IPS-15b (cell line): ENCODE data around the gene GLB1L.
A peak's percentile ranks its signal among the peaks of the same experiment; 100 is the strongest.

ENCODE experiments used
- H3K27me3 ChIP-seq: one replicate; pipeline ENCODE4 v1.6.1; 2013; ENCODE audit warnings: low read length; ENCODE audit not compliant: control insufficient read depth, insufficient read depth
- H3K36me3 ChIP-seq: one replicate; pipeline ENCODE4 v1.6.1; 2013; ENCODE audit warnings: low read length; ENCODE audit not compliant: control insufficient read depth, insufficient read depth
- H3K4me1 ChIP-seq: one replicate; pipeline ENCODE4 v1.6.1; 2013; ENCODE audit warnings: mild to moderate bottlenecking, low read length; ENCODE audit not compliant: control insufficient read depth, insufficient read depth
- H3K4me3 ChIP-seq: one replicate; pipeline ENCODE4 v1.5.1; 2013; ENCODE audit warnings: low read depth, low read length
- H3K9ac ChIP-seq: one replicate; pipeline ENCODE4 v1.6.1; 2013; ENCODE audit warnings: low read depth, mild to moderate bottlenecking, low read length
- H3K9me3 ChIP-seq: one replicate; pipeline ENCODE4 v1.6.1; 2013; ENCODE audit warnings: mild to moderate bottlenecking, low read length; ENCODE audit not compliant: control insufficient read depth, insufficient read depth

The GLB1L gene

DNA sequence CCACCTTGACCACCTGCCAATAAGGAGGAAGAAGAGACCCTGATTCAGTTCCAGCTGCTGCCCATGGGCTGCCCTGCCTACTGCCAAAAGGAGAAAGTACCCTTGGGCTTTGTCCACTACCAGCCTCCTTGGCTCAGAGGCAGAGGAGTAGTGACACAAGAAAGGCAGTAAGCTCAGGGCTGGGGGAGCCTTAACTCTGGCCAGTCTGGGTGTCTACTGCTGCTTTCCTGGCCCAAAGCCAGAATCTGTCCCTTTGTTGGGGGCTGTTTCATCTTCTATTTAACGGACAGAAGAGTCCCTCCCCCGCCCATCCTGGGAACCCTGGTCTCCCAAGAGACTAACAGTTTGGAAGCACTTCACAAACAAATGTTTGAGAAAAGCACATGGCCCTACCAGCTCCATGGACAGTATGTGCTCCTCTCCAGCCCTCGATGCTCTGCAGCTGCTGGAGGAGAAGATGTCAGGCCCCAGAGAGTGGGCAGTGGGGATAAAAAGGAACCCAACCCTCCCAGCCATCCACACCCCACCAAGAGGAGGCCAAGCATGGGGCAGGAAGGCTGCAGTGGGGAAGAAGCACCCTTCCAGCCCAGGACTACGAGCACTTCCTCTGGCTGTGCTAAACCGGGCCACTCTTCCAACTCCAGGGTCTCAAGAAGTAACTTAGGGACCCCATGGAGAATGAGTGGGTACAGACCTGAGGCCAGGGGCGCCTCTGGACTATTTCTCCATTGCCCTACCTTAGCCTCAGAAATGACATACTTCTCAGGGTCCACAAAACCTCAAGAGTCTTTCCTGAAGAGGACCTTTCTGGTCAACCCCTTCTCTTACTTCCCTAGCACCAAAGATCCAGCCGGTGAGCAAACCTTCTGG lies 17.0 kb downstream of the GLB1L start:
- Histone ChIP-seq H3K4me1 (no peaks in the 10 kb centered on the region), H3K9ac (peak overlapping the region; percentile 76), H3K9me3 (no peaks in the 10 kb centered on the region), H3K27me3 (no peaks in the 10 kb centered on the region), H3K4me3 (peak overlapping the region; percentile 98), H3K36me3 (peaks cover 36% of the 10 kb centered on the region)

DNA sequence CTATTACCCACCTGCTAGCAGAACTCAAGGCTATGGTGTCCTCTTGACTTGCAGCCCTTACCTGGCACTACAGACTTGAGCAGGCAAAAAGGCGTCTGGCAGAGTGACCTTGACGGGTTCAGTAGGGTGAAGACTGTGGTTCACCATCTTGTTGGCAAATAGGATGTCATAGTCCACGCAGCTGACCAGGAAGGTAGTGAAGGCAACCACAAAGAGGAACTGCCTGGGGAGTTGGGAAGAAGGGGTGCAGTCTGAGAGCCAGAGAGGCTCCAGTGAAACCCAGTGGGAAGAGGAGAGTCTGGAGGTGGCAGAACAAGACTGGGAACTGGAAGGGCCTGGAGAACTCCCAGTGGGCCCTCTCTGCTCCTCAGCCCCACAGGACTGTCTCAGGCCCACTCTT lies 19.9 kb downstream of the GLB1L start:
- Histone ChIP-seq H3K4me3 (no peak overlapping the region), H3K9ac (no peak overlapping the region), H3K9me3 (no peaks in the 10 kb centered on the region), H3K4me1 (no peaks in the 10 kb centered on the region), H3K27me3 (no peaks in the 10 kb centered on the region), H3K36me3 (peaks cover 28% of the 10 kb centered on the region)

DNA sequence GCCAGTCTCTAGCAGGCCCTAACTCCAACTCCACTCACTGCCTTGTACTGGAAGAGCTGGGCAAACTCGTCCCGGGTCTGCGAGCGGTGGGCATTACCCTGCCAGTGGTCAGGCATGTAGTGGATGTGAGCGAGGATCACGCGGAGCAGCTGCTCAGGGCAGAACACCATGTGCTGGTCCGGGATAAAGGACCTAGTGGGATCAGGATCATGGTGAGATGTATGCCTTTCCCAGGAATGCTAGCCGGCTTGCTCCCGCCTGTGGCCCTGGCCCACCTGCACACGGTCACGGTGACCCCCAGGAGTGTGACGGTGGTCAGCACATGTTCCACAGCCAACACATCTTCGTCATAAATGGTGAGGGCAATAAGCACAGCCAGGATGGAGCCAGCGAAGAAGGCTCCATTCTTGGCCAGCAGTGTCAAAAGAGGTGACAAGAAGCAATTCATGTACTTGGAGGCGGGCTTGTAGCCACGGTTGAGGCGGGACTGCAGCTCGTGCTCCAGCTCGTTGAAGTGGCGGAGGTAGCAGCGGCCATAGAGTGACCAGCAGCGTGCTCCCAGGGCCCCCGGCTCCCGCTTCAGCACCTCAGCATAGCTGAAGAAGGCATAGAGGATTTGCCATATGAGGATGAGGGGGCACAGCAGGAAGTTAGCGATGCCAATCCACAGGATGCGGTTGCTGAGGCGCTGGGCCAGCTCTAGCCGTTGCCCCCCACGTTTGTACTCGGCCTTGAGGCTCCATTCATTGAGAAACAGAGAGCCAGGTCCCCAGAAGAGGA lies 21.2 kb downstream of the GLB1L start:
- no peak overlapping the region for H3K9ac ChIP-seq
- no peaks in the 10 kb centered on the region for H3K9me3 ChIP-seq
- H3K36me3 ChIP-seq = peaks cover 29% of the 10 kb centered on the region
- no peaks in the 10 kb centered on the region for H3K27me3 ChIP-seq
- peaks cover 3% of the 10 kb centered on the region for H3K4me1 ChIP-seq
- H3K4me3 ChIP-seq = no peak overlapping the region

DNA sequence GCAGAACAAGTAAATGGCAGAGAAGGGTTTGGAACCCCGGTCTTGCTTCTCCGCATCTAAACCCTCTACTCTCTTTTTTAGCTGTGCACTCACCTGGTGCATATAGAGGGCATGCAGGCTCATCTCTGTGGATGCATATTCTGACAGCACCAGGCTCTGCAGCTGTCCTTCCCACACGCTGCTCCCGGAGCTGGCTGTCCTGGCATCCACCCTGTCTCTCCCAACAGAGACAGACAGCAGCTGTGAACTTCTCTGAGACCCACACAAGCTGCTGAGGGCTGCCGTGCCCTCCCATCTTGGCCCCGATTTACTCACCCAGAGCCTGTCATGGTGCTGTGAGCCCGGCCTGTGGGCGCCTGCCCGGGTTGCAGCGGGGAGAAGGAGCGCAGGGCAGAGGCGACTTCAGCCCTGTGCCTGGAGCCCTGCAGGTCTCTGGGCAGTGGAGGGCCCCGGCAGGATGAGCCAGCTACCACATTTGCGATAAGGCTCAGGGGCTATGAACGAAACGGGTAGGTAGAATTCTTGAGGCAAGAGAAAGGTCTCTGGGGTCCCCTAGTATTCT lies 23.2 kb downstream of the GLB1L start:
- Histone ChIP-seq H3K9ac (no peak overlapping the region), H3K9me3 (no peaks in the 10 kb centered on the region), H3K4me1 (peaks cover 3% of the 10 kb centered on the region), H3K36me3 (peaks cover 29% of the 10 kb centered on the region), H3K4me3 (no peak overlapping the region), H3K27me3 (no peaks in the 10 kb centered on the region)

DNA sequence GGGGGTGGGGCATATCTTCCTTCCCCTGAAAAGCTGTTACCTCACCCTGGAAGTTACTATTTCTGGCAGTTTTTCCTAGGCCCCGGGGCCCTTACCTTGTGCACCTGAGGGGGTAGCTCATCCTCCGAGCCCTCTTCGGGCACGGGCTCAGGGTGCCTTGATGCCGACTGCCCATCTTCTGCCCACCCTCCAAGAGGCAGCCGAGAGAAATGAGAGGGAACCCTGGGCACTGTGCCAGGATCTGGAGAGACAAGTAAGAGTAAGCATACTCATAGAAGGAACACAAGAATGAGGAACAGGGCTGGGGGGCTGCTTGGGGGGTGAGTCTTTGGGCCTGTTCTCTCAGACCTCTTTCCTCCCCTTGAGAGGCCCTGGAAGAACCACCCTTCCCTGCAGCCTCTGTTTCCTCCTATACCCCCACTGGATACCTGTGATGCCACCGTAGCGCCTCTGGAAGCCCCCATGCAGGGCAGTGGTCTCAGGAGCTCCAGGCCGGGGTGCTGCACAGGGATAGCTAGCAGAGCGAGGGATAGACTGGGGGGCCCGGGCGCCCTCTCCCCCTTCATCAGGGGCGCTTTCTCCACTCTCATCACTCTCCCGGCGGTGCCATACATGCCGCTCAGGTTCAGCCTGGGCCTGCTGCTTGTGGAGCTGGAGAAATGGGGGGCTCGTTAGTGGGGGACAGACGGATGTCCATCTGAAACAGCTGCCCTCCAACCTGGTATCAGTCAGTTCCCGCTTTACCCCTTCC lies 24.4 kb downstream of the GLB1L start:
- H3K4me3 ChIP-seq = no peak overlapping the region
- H3K36me3 ChIP-seq = peaks cover 29% of the 10 kb centered on the region
- peaks cover 5% of the 10 kb centered on the region for H3K4me1 ChIP-seq
- H3K9me3 ChIP-seq = no peaks in the 10 kb centered on the region
- no peaks in the 10 kb centered on the region for H3K27me3 ChIP-seq
- H3K9ac ChIP-seq = no peak overlapping the region

DNA sequence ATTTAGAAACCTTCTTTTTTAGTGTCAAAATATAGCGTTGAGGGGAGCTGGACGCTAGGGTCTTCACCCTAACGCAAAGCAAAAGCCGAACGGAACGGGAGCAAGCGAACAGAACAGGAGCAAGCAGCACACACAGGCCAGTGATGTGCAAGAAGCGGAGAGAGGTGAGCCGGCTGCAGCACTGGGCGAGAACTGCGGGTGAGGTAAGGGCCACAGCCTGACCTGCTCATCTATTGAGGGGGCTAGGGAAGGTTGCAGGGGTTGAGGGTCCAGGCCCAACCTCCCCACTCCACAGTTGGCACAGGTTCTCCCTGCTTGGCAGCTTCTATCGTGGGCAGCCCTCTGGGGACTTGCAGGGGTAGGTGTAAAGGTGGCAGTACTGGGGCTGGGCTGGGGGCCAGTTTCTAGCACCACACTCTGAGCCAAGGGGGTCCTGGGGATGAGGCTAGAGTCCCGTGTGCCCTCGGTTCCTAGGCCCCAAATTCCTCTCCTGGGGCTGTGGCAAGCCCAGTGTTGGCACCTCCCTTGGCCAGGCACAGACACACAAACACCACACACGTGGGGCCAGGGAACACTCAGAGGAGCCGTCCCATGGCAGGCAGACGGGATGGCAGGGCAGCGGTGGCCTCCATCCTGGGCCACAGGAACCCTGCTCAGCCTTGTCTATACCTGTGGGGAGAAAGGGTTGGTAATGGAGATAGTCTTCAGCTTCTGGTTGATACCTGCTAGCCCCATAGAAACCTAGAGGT lies 25.3 kb downstream of the GLB1L start:
- Histone ChIP-seq H3K4me1 (peaks cover 5% of the 10 kb centered on the region), H3K9me3 (no peaks in the 10 kb centered on the region), H3K27me3 (no peaks in the 10 kb centered on the region), H3K4me3 (no peak overlapping the region), H3K36me3 (peaks cover 21% of the 10 kb centered on the region), H3K9ac (peak overlapping the region; percentile 47)

DNA sequence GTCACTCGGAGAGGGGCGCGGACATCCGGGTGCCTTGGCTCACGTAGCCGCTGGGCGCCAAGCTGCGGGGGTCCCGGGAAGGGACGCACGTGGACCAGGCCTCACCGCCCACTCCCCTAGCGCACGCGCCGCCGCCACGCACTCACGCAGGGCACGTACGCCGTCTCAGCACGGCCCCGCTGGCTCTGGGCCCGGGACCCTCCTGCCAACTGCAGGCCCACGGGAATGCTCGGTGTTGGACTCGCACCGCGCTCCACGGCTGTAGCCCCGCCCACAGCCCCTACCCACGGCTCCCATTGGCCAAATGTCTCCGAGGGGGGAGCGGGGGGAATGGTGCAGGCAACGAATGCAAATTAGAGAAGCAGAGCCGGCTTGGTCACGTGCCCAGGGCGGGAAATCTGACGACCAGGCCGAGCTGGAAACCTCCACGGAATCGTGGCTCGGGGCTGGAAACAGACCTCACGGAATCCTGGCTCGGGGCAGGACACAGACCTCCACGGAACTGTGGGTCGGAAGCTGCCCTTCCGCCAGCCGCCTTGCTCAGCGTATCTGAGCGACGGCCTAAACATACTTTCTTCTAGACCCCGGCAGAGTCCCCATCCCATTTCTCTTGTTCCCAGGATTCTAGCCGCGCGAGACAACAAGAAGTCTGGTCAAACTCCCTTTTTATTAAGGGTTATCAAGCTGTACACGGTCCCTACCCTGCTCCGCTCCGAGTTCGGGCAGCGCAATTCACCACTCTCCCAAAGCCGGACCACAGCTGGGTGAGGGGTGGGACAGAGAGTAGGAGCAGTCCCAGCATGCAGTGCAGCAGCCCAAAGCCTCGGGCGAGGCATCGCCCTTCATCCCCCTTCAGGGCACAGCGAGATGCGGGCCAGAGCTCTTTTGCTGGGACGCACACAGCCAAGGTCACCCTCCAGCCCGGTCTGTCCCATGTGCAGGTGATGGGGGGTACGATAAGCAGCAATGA lies 26.2 kb downstream of the GLB1L start, which contains the start of gene ABCB6:
Gene ABCB6 (minus strand): TSS at position 227 of the 970 bp plus-strand sequence. CDS start 285 bp downstream, outside the sequence.
- Histone ChIP-seq H3K4me1 (peaks cover 5% of the 10 kb centered on the region), H3K4me3 (peak within 1 kb of the TSS; percentile 79), H3K36me3 (peaks cover 16% of the 10 kb centered on the region)

DNA sequence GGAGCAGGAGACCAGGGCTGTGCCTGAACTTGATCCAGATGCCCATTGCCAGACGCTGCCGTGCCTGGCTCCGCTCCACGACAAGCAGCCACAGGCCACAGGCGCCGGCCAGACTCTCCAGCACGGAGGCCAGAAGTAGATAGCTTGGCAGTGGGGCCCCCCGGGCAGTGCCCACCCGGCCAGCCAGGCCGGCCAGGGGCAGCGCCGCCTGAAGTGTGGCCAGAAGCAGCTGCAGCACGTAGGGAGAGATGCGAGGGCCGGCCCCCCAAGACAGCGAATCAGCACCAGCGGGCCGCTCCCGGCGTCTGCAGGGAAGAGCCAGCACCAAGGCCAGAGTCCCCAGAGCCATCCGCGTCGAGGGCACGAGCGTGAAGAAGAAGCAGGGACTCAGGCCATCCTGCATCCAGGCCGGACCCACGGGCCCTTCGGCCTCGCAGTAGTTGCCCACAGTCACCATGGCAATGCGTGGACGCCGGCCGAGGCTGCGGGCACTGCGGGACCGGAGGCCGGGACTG lies 27.0 kb downstream of the GLB1L start:
- Histone ChIP-seq H3K36me3 (peaks cover 9% of the 10 kb centered on the region), H3K4me1 (peaks cover 5% of the 10 kb centered on the region), H3K4me3 (peak overlapping the region; percentile 79), H3K9ac (no peak overlapping the region), H3K9me3 (no peaks in the 10 kb centered on the region), H3K27me3 (no peaks in the 10 kb centered on the region)

More for the DNA sequence above, 26.2 kb downstream of the GLB1L start, which contains the start of gene ABCB6:
- Histone ChIP-seq H3K9ac (peak within 1 kb of the TSS; percentile 47), H3K9me3 (no peaks in the 10 kb centered on the region), H3K27me3 (no peaks in the 10 kb centered on the region)

DNA sequence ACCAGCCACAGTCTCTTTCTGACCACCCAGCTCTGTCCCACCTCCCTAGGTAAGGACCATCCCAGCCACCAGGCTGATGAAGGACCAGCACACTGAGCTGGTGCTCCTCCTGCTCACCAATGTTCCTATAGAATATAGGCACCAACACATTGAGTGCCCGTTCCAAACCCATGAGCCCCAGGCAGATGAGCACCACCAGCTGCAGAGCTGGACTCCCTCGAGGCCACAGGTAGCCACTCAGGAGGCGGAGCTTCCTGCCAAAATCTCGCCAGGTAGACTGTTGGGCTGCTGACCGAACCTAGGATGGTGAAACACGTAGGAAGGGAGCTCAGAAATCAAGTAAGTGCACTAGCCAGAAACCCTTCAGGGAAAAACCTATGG lies 28.7 kb downstream of the GLB1L start:
- Histone ChIP-seq H3K9ac (no peak overlapping the region), H3K4me1 (peaks cover 5% of the 10 kb centered on the region), H3K9me3 (no peaks in the 10 kb centered on the region), H3K4me3 (peak overlapping the region; percentile 13), H3K27me3 (no peaks in the 10 kb centered on the region), H3K36me3 (peaks cover 11% of the 10 kb centered on the region)
